ENCODE measurements around the gene NT5C.
"Not testable (repeated sequence)": the region's sequence is repeated elsewhere in the genome, so short reads cannot be mapped to it uniquely, and the experiment has no call there.

DNA sequence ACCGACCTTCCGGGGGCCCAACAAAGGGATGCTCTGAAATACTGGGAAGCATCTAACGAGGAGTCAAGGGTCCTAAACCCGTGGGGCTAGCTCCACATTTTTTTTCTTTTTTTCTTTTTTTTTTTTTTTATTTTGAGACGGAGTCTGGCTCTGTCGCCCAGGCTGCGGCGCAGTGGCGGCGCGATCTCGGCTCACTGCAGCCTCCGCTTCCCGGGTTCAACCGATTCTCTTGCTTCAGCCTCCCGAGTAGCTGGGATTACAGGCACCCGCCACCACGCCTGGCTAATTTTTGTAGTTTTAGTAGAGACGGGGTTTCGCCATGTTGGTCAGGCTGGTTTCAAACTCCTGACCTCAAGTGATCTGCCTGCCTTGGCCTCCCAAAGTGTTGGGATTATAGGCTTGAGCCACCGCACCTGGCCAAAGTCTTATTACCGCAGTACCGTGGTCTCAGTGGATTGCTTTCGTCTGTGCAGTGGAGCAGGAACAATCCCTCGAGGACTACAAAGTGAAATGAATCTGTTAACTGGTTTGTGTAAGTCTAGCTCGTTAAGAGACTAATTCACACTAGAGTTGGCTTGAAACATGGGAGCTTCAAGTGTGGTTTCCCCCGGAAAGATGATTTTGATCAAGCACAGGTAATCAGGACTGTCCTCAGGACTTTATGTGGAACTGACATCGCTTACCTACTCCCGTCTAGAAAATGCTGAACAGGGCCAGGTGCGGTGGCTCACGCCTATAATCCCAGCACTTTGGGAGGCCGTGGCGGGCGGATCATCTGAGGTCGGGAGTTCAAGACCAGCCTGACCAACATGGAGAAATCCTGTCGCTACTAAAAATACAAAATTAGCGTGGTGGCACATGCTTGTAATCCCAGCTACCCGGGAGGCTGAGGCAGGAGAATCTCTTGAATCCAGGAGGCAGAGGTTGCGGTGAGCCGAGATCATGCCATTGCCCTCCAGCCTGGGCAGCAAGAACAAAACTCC is 767 bp upstream of the NT5C start:
- TF ChIP-seq, protein P1, sequence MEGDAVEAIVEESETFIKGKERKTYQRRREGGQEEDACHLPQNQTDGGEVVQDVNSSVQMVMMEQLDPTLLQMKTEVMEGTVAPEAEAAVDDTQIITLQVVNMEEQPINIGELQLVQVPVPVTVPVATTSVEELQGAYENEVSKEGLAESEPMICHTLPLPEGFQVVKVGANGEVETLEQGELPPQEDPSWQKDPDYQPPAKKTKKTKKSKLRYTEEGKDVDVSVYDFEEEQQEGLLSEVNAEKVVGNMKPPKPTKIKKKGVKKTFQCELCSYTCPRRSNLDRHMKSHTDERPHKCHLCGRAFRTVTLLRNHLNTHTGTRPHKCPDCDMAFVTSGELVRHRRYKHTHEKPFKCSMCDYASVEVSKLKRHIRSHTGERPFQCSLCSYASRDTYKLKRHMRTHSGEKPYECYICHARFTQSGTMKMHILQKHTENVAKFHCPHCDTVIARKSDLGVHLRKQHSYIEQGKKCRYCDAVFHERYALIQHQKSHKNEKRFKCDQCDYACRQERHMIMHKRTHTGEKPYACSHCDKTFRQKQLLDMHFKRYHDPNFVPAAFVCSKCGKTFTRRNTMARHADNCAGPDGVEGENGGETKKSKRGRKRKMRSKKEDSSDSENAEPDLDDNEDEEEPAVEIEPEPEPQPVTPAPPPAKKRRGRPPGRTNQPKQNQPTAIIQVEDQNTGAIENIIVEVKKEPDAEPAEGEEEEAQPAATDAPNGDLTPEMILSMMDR (conservative IDR thresholded peaks at IDR 0.05; ENCODE audit: low read length): not testable (repeated sequence)
- TF ChIP-seq EZH2phosphoT487 (IDR thresholded peaks at IDR 0.05; ENCODE audit: borderline replicate concordance): not testable (repeated sequence)
